Tibial artery (tissue), 4 donors: ENCODE data around the gene CLEC1A.

Source experiments
- DNase-seq, 2 donors: peaks; one replicate each; pipeline ENCODE4 v3.0.0-alpha.2; 2019
- H3K27ac ChIP-seq, 2 donors: fragments of 200-600 bp; sonication (generic) in 1 of 2; 1 replicate in 1 of 2; 2 replicates in 1 of 2; pipeline ENCODE4 v1.5.1; 2018 to 2019; ENCODE audit warnings: mild to moderate bottlenecking in 1 of 2
- H3K27me3 ChIP-seq, 2 donors: fragments of 200-600 bp; sonication (generic) in 1 of 2; one replicate each; pipeline versions ENCODE4 v1.5.1 to v1.6.0; 2016 to 2019
- H3K36me3 ChIP-seq, 3 donors: fragments of 200-600 bp; sonication (generic) in 2 of 3; one replicate each; pipeline ENCODE4 v1.5.1; 2016 to 2019; ENCODE audit warnings: mild to moderate bottlenecking in 2 of 3
- H3K4me1 ChIP-seq, 4 donors: fragments of 200-600 bp; sonication (generic) in 2 of 4; 1 replicate in 3 of 4; 2 replicates in 1 of 4; pipeline ENCODE4 v1.5.1; 2016 to 2019
- H3K4me3 ChIP-seq, 2 donors: fragments of 200-600 bp; sonication (generic) in 1 of 2; 1 replicate in 1 of 2; 2 replicates in 1 of 2; pipeline ENCODE4 v1.5.1; 2018 to 2019; ENCODE audit warnings: mild to moderate bottlenecking in 2 of 2
- H3K9me3 ChIP-seq, 3 donors: fragments of 200-600 bp; sonication (generic) in 1 of 3; one replicate each; pipeline ENCODE4 v1.5.1; 2016 to 2019
- CTCF ChIP-seq, 2 experiments: fragments of 200-600 bp in 1 of 2; fragments of 450-650 bp in 1 of 2; IDR thresholded peaks; one replicate each; pipeline ENCODE4 v1.5.1; 2017 to 2019; ENCODE audit warnings: antibody characterized with exemption in 2 of 2, mild to moderate bottlenecking in 1 of 2, moderate library complexity in 1 of 2
- intact Hi-C: fragments of 100-400 bp; cut with DNase I; formaldehyde crosslinking; loops from one replicate; pipeline ENCODE4 v1.15.0; 2023; ENCODE audit warnings: low total_unique reads

Gene CLEC1A

GRCh38 chr12:10075451-10075850, 23.3 kb downstream of the CLEC1A start:
- no peaks in the 10 kb centered on the region for H3K4me1 ChIP-seq
- DNase-seq: no peak
- intact Hi-C loops: no loop called here
- TF ChIP-seq CTCF (IDR thresholded peaks at IDR 0.05): no peak
- no peaks in the 10 kb centered on the region for H3K27me3 ChIP-seq
- H3K36me3 ChIP-seq: no peaks in the 10 kb centered on the region
- H3K4me3 ChIP-seq: no peak overlapping the region
- no peak overlapping the region for H3K27ac ChIP-seq
- no peaks in the 10 kb centered on the region for H3K9me3 ChIP-seq

GRCh38 chr12:10073261-10073660, 25.5 kb downstream of the CLEC1A start:
- no peak for DNase-seq
- no peaks in the 10 kb centered on the region for H3K9me3 ChIP-seq
- no peak for TF ChIP-seq CTCF (IDR thresholded peaks at IDR 0.05)
- no peaks in the 10 kb centered on the region for H3K36me3 ChIP-seq
- no peaks in the 10 kb centered on the region for H3K4me1 ChIP-seq
- intact Hi-C loops: no loop called here
- no peaks in the 10 kb centered on the region for H3K27me3 ChIP-seq
- no peak overlapping the region for H3K4me3 ChIP-seq
- H3K27ac ChIP-seq: no peak overlapping the region

GRCh38 chr12:10072131-10072530, 26.7 kb downstream of the CLEC1A start:
- no peak for TF ChIP-seq CTCF (IDR thresholded peaks at IDR 0.05)
- Histone ChIP-seq H3K27me3 (no peaks in the 10 kb centered on the region), H3K36me3 (no peaks in the 10 kb centered on the region), H3K9me3 (no peaks in the 10 kb centered on the region), H3K27ac (no peak overlapping the region), H3K4me1 (no peaks in the 10 kb centered on the region), H3K4me3 (no peak overlapping the region)
- intact Hi-C loops: no loop called here
- no peak for DNase-seq

- Histone ChIP-seq H3K4me3 (no peak overlapping the region), H3K9me3 (no peaks in the 10 kb centered on the region), H3K27ac (no peak overlapping the region), H3K36me3 (no peaks in the 10 kb centered on the region), H3K4me1 (no peaks in the 10 kb centered on the region), H3K27me3 (no peaks in the 10 kb centered on the region)
- no peak for TF ChIP-seq CTCF (IDR thresholded peaks at IDR 0.05)
- DNase-seq: no peak
- intact Hi-C loops: no loop called here
These were observed 28.4 kb downstream of the CLEC1A start for GRCh38 chr12:10070380-10070779.

GRCh38 chr12:10069976-10070375, 28.8 kb downstream of the CLEC1A start:
- TF ChIP-seq CTCF (IDR thresholded peaks at IDR 0.05): no peak
- H3K27me3 ChIP-seq: no peaks in the 10 kb centered on the region
- no peaks in the 10 kb centered on the region for H3K4me1 ChIP-seq
- no peak overlapping the region for H3K4me3 ChIP-seq
- H3K36me3 ChIP-seq: no peaks in the 10 kb centered on the region
- no peaks in the 10 kb centered on the region for H3K9me3 ChIP-seq
- intact Hi-C loops: no loop called here
- no peak overlapping the region for H3K27ac ChIP-seq
- DNase-seq: no peak

GRCh38 chr12:10069099-10069498, 29.7 kb downstream of the CLEC1A start:
- H3K4me1 ChIP-seq: no peaks in the 10 kb centered on the region
- no peak overlapping the region for H3K27ac ChIP-seq
- no peaks in the 10 kb centered on the region for H3K9me3 ChIP-seq
- DNase-seq: no peak
- no peak for TF ChIP-seq CTCF (IDR thresholded peaks at IDR 0.05)
- no peaks in the 10 kb centered on the region for H3K27me3 ChIP-seq
- intact Hi-C loops: no loop called here
- no peaks in the 10 kb centered on the region for H3K36me3 ChIP-seq
- no peak overlapping the region for H3K4me3 ChIP-seq
